ENCODE results near the gene PLEKHG4. TPM values are rescaled to one million over a fixed set of nuclear protein-coding genes. Genes with fewer than 3 reads are reported as not detected.

Gene PLEKHG4
- total and polyA plus RNA-seq, 9 of the 15 experiments (the other 6 are each of a cell fraction or from before 2014, with no cell fraction given), result 3.7 to 36.8 (median 17.9) TPM

DNA sequence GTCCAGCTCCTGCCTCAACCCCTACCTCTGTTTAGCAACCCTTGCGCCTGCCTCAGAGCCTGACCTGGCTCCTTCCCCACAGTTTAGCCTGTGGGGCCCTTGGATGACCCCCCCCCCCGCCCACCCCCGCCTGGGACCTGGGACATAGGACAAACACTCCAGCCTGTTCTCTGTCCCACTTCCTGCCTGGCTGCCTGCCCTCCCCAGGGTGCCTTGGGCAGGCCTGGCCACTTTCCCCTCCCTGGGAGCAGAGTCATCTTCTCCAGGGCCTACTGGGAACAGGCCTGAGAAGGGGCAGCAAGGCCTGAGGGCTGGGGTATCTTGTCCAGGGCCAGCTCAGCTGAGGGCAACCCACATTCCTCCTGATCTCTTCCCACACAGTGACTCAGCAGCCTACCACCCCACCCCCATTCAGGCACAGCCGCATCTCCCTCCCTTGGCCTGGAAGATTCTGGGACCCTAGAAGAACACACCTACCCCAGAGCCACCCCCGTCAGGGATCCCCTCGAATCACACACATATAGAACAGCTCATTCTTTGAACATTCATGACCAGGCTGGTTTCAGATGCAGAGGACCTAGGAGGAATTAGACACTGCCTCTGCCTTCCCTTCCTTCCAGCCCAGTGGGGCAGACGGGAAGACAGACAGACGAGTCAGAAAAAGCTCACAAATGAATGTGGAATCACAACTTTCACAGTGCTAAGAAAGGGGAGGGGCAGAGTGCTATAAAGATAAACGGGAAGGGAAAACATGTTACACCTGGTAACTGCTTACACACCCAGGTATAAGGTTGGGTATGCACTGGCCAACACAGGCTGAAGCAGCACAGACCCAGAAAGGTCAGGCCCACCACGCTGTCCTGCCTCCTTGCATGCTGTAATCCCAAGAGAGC, 38.1 kb upstream of the PLEKHG4 start (continued):
- TF ChIP-seq, protein P1, sequence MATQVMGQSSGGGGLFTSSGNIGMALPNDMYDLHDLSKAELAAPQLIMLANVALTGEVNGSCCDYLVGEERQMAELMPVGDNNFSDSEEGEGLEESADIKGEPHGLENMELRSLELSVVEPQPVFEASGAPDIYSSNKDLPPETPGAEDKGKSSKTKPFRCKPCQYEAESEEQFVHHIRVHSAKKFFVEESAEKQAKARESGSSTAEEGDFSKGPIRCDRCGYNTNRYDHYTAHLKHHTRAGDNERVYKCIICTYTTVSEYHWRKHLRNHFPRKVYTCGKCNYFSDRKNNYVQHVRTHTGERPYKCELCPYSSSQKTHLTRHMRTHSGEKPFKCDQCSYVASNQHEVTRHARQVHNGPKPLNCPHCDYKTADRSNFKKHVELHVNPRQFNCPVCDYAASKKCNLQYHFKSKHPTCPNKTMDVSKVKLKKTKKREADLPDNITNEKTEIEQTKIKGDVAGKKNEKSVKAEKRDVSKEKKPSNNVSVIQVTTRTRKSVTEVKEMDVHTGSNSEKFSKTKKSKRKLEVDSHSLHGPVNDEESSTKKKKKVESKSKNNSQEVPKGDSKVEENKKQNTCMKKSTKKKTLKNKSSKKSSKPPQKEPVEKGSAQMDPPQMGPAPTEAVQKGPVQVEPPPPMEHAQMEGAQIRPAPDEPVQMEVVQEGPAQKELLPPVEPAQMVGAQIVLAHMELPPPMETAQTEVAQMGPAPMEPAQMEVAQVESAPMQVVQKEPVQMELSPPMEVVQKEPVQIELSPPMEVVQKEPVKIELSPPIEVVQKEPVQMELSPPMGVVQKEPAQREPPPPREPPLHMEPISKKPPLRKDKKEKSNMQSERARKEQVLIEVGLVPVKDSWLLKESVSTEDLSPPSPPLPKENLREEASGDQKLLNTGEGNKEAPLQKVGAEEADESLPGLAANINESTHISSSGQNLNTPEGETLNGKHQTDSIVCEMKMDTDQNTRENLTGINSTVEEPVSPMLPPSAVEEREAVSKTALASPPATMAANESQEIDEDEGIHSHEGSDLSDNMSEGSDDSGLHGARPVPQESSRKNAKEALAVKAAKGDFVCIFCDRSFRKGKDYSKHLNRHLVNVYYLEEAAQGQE (IDR thresholded peaks at IDR 0.05; ENCODE audit: borderline replicate concordance), result no peak
- TF ChIP-seq, protein P1 (CRISPR knock-in tag; IDR thresholded peaks at IDR 0.05; ENCODE audit: low read depth), result no peak
- peak; percentile 50; the same call in 1 of the 2 replicates for TF ChIP-seq EP300 (IDR thresholded peaks at IDR 0.05; ENCODE audit: low read length)
- no peak for TF ChIP-seq FIP1L1 (IDR thresholded peaks at IDR 0.05; ENCODE audit: low read depth, low read length, poor library complexity, severe bottlenecking)
- TF ChIP-seq ETS2 (tag; IDR thresholded peaks at IDR 0.05; ENCODE audit: borderline replicate concordance, poor library complexity, severe bottlenecking), result no peak
- TF ChIP-seq BRD9 (IDR thresholded peaks at IDR 0.05; ENCODE audit: low read depth, partially characterized antibody), result peak; percentile 30
- no peak for TF ChIP-seq GATA2 (CRISPR knock-in tag; IDR thresholded peaks at IDR 0.05)
- TF ChIP-seq PHF8 (IDR thresholded peaks at IDR 0.05; ENCODE audit: borderline replicate concordance, low read length), result peak; percentile 13; the same call in 1 of the 2 replicates
- TF ChIP-seq, protein P2, sequence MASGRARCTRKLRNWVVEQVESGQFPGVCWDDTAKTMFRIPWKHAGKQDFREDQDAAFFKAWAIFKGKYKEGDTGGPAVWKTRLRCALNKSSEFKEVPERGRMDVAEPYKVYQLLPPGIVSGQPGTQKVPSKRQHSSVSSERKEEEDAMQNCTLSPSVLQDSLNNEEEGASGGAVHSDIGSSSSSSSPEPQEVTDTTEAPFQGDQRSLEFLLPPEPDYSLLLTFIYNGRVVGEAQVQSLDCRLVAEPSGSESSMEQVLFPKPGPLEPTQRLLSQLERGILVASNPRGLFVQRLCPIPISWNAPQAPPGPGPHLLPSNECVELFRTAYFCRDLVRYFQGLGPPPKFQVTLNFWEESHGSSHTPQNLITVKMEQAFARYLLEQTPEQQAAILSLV (tag; IDR thresholded peaks at IDR 0.05), result no peak
- TF ChIP-seq, protein P3, sequence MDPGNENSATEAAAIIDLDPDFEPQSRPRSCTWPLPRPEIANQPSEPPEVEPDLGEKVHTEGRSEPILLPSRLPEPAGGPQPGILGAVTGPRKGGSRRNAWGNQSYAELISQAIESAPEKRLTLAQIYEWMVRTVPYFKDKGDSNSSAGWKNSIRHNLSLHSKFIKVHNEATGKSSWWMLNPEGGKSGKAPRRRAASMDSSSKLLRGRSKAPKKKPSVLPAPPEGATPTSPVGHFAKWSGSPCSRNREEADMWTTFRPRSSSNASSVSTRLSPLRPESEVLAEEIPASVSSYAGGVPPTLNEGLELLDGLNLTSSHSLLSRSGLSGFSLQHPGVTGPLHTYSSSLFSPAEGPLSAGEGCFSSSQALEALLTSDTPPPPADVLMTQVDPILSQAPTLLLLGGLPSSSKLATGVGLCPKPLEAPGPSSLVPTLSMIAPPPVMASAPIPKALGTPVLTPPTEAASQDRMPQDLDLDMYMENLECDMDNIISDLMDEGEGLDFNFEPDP (CRISPR knock-in tag; IDR thresholded peaks at IDR 0.05), result no peak
- TF ChIP-seq TEAD2 (tag; IDR thresholded peaks at IDR 0.05), result 0 out of 2 replicates have a peak, but pooled peaks have one; percentile 22
- no peak for TF ChIP-seq ZNF212 (CRISPR knock-in tag; IDR thresholded peaks at IDR 0.05)
- TF ChIP-seq KDM2B (CRISPR knock-in tag; IDR thresholded peaks at IDR 0.05), result no peak
- TF ChIP-seq, protein P4, sequence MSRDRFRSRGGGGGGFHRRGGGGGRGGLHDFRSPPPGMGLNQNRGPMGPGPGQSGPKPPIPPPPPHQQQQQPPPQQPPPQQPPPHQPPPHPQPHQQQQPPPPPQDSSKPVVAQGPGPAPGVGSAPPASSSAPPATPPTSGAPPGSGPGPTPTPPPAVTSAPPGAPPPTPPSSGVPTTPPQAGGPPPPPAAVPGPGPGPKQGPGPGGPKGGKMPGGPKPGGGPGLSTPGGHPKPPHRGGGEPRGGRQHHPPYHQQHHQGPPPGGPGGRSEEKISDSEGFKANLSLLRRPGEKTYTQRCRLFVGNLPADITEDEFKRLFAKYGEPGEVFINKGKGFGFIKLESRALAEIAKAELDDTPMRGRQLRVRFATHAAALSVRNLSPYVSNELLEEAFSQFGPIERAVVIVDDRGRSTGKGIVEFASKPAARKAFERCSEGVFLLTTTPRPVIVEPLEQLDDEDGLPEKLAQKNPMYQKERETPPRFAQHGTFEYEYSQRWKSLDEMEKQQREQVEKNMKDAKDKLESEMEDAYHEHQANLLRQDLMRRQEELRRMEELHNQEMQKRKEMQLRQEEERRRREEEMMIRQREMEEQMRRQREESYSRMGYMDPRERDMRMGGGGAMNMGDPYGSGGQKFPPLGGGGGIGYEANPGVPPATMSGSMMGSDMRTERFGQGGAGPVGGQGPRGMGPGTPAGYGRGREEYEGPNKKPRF (IDR thresholded peaks at IDR 0.05; ENCODE audit: low read depth, low read length), result no peak
